ENCODE data around the gene PLCB4. TPM values are rescaled to one million over a fixed set of nuclear protein-coding genes. Genes with fewer than 3 reads are reported as not detected.

The PLCB4 gene
- total RNA-seq, 1 experiment from 2014 or later, result 14.9 TPM

DNA sequence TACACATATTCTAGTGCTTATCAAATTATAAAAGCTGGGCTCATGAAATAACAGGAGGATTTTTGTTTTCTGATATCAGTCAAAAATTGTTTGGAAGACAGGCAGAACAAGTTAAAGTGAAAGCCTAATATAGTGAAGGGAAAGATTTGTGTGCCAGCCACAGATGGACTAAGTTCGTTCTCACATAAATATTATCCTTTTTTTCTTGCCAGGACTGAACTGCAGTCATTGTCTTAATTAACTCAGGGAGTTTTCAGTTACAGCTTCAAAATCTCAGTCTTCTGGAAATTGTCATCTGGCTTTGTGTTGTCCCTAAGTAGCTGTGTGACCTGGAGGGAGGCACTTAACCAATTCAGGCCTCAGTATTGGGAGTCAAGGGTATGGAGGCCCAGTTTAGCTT lies 40.7 kb downstream of the PLCB4 start:
- Histone ChIP-seq H3K4me2 (no peak overlapping the region), H4K20me1 (ENCODE audit: insufficient read depth) (no peaks in the 10 kb centered on the region), H3K4me1 (replicated peaks; ENCODE audit: insufficient read depth) (no peaks in the 10 kb centered on the region), H3K27me3 (ENCODE audit: insufficient read depth, low read depth) (no peaks in the 10 kb centered on the region), H3K27ac (no peak overlapping the region), H3K79me2 (ENCODE audit: low read depth) (no peaks in the 10 kb centered on the region), H3K36me3 (ENCODE audit: low read depth) (no peaks in the 10 kb centered on the region), H2AFZ (no peak overlapping the region), H3K9me3 (ENCODE audit: insufficient read depth, low read depth) (no peaks in the 10 kb centered on the region), H3K4me3 (no peak overlapping the region), H3K9me2 (ENCODE audit: insufficient read depth) (no peaks in the 10 kb centered on the region), H3F3A (ENCODE audit: insufficient read depth, low read depth) (no peaks in the 10 kb centered on the region)
- no peak for DNase-seq
- intact Hi-C loops (cut with micrococcal nuclease; ENCODE audit: unreplicated experiment), result no loop called here
- no TSS peak for BruUV-seq (replicated peaks)
- ChIA-PET POLR2A (ENCODE audit: unreplicated experiment) (no interaction called here), CTCF (no interaction called here)
- TF ChIP-seq, protein P1, sequence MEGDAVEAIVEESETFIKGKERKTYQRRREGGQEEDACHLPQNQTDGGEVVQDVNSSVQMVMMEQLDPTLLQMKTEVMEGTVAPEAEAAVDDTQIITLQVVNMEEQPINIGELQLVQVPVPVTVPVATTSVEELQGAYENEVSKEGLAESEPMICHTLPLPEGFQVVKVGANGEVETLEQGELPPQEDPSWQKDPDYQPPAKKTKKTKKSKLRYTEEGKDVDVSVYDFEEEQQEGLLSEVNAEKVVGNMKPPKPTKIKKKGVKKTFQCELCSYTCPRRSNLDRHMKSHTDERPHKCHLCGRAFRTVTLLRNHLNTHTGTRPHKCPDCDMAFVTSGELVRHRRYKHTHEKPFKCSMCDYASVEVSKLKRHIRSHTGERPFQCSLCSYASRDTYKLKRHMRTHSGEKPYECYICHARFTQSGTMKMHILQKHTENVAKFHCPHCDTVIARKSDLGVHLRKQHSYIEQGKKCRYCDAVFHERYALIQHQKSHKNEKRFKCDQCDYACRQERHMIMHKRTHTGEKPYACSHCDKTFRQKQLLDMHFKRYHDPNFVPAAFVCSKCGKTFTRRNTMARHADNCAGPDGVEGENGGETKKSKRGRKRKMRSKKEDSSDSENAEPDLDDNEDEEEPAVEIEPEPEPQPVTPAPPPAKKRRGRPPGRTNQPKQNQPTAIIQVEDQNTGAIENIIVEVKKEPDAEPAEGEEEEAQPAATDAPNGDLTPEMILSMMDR (conservative IDR thresholded peaks at IDR 0.05), result no peak
- no peak for TF ChIP-seq EZH2 (IDR thresholded peaks at IDR 0.05; ENCODE audit: low read depth)

DNA sequence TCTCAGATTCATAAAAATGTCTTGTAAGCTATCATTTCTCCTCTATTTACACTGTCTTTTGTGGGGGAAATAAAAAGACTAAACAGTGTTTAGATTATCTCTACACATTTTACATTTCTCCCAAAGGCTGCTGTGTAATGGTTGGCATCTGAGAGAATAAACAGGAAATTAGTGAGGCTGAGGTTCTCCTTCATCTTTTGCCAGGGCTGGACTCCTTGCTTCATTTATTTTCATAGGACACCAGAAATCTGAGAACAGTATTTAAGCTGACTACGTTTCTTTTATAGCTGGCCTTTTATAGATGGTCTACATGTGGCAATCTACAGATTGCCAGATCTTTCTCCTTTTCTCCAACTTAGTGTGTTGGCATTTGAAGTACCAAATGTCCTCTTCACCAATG lies 41.5 kb downstream of the PLCB4 start:
- Histone ChIP-seq H3F3A (ENCODE audit: insufficient read depth, low read depth) (no peaks in the 10 kb centered on the region), H3K4me3 (no peak overlapping the region), H2AFZ (no peak overlapping the region), H3K9me3 (ENCODE audit: insufficient read depth, low read depth) (no peaks in the 10 kb centered on the region), H3K4me2 (no peak overlapping the region), H3K27ac (no peak overlapping the region), H3K27me3 (ENCODE audit: insufficient read depth, low read depth) (no peaks in the 10 kb centered on the region), H4K20me1 (ENCODE audit: insufficient read depth) (no peaks in the 10 kb centered on the region), H3K9me2 (ENCODE audit: insufficient read depth) (no peaks in the 10 kb centered on the region), H3K4me1 (replicated peaks; ENCODE audit: insufficient read depth) (no peaks in the 10 kb centered on the region), H3K79me2 (ENCODE audit: low read depth) (no peaks in the 10 kb centered on the region), H3K36me3 (ENCODE audit: low read depth) (no peaks in the 10 kb centered on the region)
- BruUV-seq (replicated peaks), result no TSS peak
- TF ChIP-seq, protein P1 (conservative IDR thresholded peaks at IDR 0.05), result no peak
- ChIA-PET CTCF (no interaction called here), POLR2A (ENCODE audit: unreplicated experiment) (interaction anchor here (0.6 kb wide), 1 partner anchor 151 kb away, joined by 7 read pairs; no protein-coding TSS in a partner anchor)
- intact Hi-C loops (cut with micrococcal nuclease; ENCODE audit: unreplicated experiment), result no loop called here
- DNase-seq, result no peak

DNA sequence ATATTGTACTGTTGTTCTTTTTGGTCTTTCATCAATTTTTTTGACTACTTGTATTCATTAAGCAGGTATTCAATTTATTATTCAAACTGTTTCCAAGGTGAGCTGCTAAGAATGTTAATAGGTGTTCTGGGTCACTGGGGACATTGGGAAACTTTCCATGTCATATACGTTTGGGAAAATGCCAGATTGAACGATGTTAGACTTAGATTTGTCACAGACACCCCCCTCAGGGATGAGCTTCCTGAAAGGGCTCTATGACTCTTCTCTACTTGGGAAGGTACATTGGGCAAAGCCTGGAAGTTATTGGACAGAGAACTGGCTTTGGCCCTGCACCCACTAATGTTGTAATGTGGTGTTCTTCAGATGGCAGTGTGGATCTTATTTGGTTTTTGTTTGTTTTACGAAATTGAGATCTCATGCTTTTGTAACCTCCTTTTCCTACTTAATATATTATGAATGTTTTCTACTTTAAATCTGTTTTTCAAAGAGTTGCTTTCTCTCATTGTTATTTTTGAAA lies 42.1 kb downstream of the PLCB4 start:
- no peak overlapping the region for H3K27ac ChIP-seq
- no peaks in the 10 kb centered on the region for H3K36me3 ChIP-seq (ENCODE audit: low read depth)
- CTCF ChIA-PET, result no interaction called here
- H3K9me2 ChIP-seq (ENCODE audit: insufficient read depth), result no peaks in the 10 kb centered on the region
- no peaks in the 10 kb centered on the region for H4K20me1 ChIP-seq (ENCODE audit: insufficient read depth)
- DNase-seq, result no peak
- TF ChIP-seq, protein P1 (conservative IDR thresholded peaks at IDR 0.05), result no peak
- TF ChIP-seq EZH2 (IDR thresholded peaks at IDR 0.05; ENCODE audit: low read depth), result no peak
- no peaks in the 10 kb centered on the region for H3K4me1 ChIP-seq (replicated peaks; ENCODE audit: insufficient read depth)
- H3K27me3 ChIP-seq (ENCODE audit: insufficient read depth, low read depth), result no peaks in the 10 kb centered on the region
- H3F3A ChIP-seq (ENCODE audit: insufficient read depth, low read depth), result no peaks in the 10 kb centered on the region
- BruUV-seq (replicated peaks), result no TSS peak
- no peak overlapping the region for H3K4me2 ChIP-seq
- no peaks in the 10 kb centered on the region for H3K9me3 ChIP-seq (ENCODE audit: insufficient read depth, low read depth)
- intact Hi-C loops (cut with micrococcal nuclease; ENCODE audit: unreplicated experiment), result no loop called here
- no peak overlapping the region for H2AFZ ChIP-seq
- POLR2A ChIA-PET (ENCODE audit: unreplicated experiment), result interaction anchor here (0.6 kb wide), 1 partner anchor 152 kb away, joined by 7 read pairs; no protein-coding TSS in a partner anchor
- no peak overlapping the region for H3K4me3 ChIP-seq
- no peaks in the 10 kb centered on the region for H3K79me2 ChIP-seq (ENCODE audit: low read depth)

Measured in PC-9 (cell line).